HEK293T (cell line): Measurements from ENCODE around the gene TPK1.
A peak's percentile ranks its signal among the peaks of the same experiment; 100 is the strongest.

Experiments
- CTCF ChIA-PET: fragments of 350-600 bp; formaldehyde crosslinking; extraction: SDS; loops from one replicate; lab custom pipeline; 2021; ENCODE audit warnings: antibody characterized with exemption, inconsistent platforms; lab: Yijun Ruan, JAX
- POLR2A ChIA-PET: fragments of 350-600 bp; formaldehyde crosslinking; extraction: SDS; loops from one replicate; lab custom pipeline; 2020; ENCODE audit warnings: antibody characterized with exemption, inconsistent platforms; lab: Yijun Ruan, JAX
- DNase-seq: peaks from one replicate; pipeline ENCODE4 v3.0.0; 2012; ENCODE audit warnings: mixed read lengths; ENCODE audit errors: extremely low spot score
- ARNT ChIP-seq: fragments of 450-650 bp; IDR thresholded peaks from 2 replicates; pipeline ENCODE4 v1.6.1; 2017; ENCODE audit warnings: mild to moderate bottlenecking
- BHLHE40 ChIP-seq: fragments of 450-650 bp; IDR thresholded peaks from 2 replicates; pipeline ENCODE4 v1.6.1; 2016; ENCODE audit warnings: mild to moderate bottlenecking, moderate library complexity, borderline replicate concordance
- CTBP1 ChIP-seq: fragments of 450-650 bp; IDR thresholded peaks from 2 replicates; pipeline ENCODE4 v1.6.1; 2016; ENCODE audit warnings: borderline replicate concordance
- ELF4 ChIP-seq: fragments of 450-650 bp; IDR thresholded peaks from 2 replicates; pipeline ENCODE4 v1.6.1; 2017; ENCODE audit warnings: antibody characterized with exemption
- FOXA1 ChIP-seq: fragments of 450-650 bp; IDR thresholded peaks from 2 replicates; pipeline ENCODE4 v1.6.1; 2016; ENCODE audit warnings: mild to moderate bottlenecking
- FOXK2 ChIP-seq: fragments of 450-650 bp; IDR thresholded peaks from 2 replicates; pipeline ENCODE4 v1.6.1; 2016; ENCODE audit warnings: mild to moderate bottlenecking
- FOXM1 ChIP-seq: fragments of 450-650 bp; IDR thresholded peaks from 2 replicates; pipeline ENCODE4 v1.6.1; 2017; ENCODE audit warnings: mild to moderate bottlenecking, borderline replicate concordance
- HDGF ChIP-seq: fragments of 450-650 bp; IDR thresholded peaks from 2 replicates; pipeline ENCODE4 v1.6.1; 2017; ENCODE audit warnings: antibody characterized with exemption, borderline replicate concordance
- L3MBTL2 ChIP-seq: fragments of 450-650 bp; conservative IDR thresholded peaks from 2 replicates; pipeline ENCODE4 v1.6.1; 2016; ENCODE audit warnings: mild to moderate bottlenecking
- LEF1 ChIP-seq: fragments of 450-650 bp; IDR thresholded peaks from 2 replicates; pipeline ENCODE4 v1.6.1; 2017; ENCODE audit warnings: mild to moderate bottlenecking, borderline replicate concordance
- NFRKB ChIP-seq: fragments of 450-650 bp; IDR thresholded peaks from 2 replicates; pipeline ENCODE4 v1.6.1; 2016; ENCODE audit warnings: mild to moderate bottlenecking, moderate library complexity
- PKNOX1 ChIP-seq: fragments of 450-650 bp; IDR thresholded peaks from 2 replicates; pipeline ENCODE4 v1.6.1; 2016
- SP1 ChIP-seq: fragments of 450-650 bp; IDR thresholded peaks from 2 replicates; pipeline ENCODE4 v1.6.1; 2017
- SUZ12 ChIP-seq: fragments of 450-650 bp; IDR thresholded peaks from 2 replicates; pipeline ENCODE4 v1.6.1; 2016; ENCODE audit warnings: mild to moderate bottlenecking
- TARDBP ChIP-seq: fragments of 450-650 bp; IDR thresholded peaks from 2 replicates; pipeline ENCODE4 v1.6.1; 2016
- ZNF384 ChIP-seq: fragments of 450-650 bp; IDR thresholded peaks from 2 replicates; pipeline ENCODE4 v1.6.1; 2016

Gene TPK1

DNA sequence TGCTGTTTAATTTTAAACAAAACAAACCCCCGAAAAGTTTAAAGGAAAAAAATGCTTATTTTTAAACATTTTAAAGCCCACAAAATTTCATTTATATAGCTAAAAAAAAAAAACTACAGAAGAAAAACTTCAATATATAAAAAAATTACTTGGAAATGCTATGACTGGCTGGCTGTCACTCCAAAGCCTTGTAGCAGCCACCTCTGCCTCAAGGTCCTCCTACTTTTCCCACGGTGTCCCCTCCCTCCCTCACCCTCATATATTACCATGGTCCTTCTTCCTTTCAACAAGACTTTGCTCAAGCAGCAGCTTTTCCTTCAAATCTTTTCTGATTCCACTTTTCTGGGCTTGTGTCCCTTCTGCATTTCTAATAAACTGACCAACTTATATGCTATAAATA lies 122.0 kb downstream of the TPK1 start:
- DNase-seq = no peak
- TF ChIP-seq FOXA1 (no peak), FOXM1 (no peak), TARDBP (no peak), ARNT (no peak), HDGF (no peak), L3MBTL2 (no peak), SP1 (no peak), PKNOX1 (peak; percentile 21; the same call in 1 of the 2 replicates), FOXK2 (no peak)
- ChIA-PET CTCF (no interaction called here), POLR2A (no interaction called here)

DNA sequence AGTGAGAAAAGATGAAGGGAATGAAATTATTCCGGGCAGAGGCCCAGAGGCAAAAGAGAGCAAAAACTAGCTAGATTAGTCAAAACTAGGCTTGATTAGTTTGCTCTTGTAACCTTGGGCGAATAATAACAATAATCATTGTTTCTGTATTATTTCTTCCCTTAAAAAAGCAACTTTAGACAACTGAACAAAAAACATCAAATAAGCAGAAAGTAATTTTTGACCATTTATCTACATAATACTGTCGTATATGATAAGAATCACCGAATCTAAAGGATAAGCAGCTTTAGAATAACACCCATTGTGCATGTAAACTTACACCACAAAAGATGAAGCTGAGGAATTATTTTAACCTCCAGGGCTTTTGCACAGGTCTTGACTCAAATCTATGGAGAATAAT lies 125.1 kb downstream of the TPK1 start:
- CTCF ChIA-PET = no interaction called here

GRCh38 chr7:144709066-144709465 lies 126.8 kb downstream of the TPK1 start:
- ChIA-PET POLR2A (no interaction called here), CTCF (no interaction called here)
- TF ChIP-seq HDGF = no peak
- TF ChIP-seq PKNOX1 = no peak
- no peak for TF ChIP-seq NFRKB
- no peak for TF ChIP-seq CTBP1
- TF ChIP-seq FOXM1 = no peak
- TF ChIP-seq SUZ12 = no peak
- DNase-seq = no peak

More for the DNA sequence above, 125.1 kb downstream of the TPK1 start:
- POLR2A ChIA-PET = no interaction called here
- DNase-seq = no peak
- TF ChIP-seq FOXA1 (no peak), FOXM1 (no peak), ZNF384 (no peak), LEF1 (no peak), BHLHE40 (no peak), HDGF (no peak), FOXK2 (no peak), CTBP1 (no peak), ARNT (no peak), TARDBP (no peak), SP1 (no peak), ELF4 (no peak)

- POLR2A ChIA-PET = no interaction called here
- no peak for DNase-seq
- CTCF ChIA-PET = no interaction called here
- TF ChIP-seq L3MBTL2 = no peak
These were observed 144.6 kb downstream of the TPK1 start for GRCh38 chr7:144691240-144691639.

DNA sequence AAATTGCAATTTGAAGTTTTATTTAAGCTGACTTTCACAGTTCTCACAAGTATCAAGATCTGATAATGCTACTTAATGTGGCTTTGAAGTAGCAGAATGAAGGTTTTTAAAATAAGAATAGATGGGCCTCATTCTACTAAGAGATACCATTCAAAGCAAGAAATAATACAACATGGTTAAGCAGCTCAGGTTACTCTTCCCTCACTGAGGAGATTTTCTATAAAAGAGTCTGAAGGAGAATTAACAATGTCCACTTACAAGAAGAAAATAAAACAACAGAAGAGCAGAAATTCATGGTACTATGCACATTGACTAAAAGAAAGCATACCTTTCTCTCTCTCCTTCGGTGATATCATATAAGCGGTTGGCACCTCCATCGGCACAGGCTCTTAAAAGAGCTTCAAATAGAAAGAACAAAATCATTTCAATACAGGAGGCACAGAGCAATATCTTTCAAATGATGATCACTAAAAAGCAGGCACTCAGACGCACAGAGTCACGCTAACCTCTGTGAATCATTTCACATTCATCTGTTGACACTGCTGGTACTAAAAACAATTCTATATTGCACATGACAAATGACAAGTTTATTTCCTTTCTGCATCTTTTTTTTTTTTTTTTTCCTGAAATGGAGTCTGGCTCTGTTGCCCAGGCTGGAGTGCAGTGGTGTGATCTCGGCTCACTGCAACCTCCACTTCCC lies 153.1 kb downstream of the TPK1 start:
- TF ChIP-seq BHLHE40 (no peak), ZNF384 (no peak)
- CTCF ChIA-PET = interaction anchor here (1.0 kb wide), 1 partner anchor 12 kb away, joined by 8 read pairs; no protein-coding TSS in a partner anchor
- POLR2A ChIA-PET = no interaction called here
- no peak for DNase-seq

GRCh38 chr7:144676492-144676891 lies 159.4 kb downstream of the TPK1 start:
- POLR2A ChIA-PET = no interaction called here
- CTCF ChIA-PET = no interaction called here
- no peak for DNase-seq
- no peak for TF ChIP-seq SUZ12
- no peak for TF ChIP-seq ELF4
- no peak for TF ChIP-seq ZNF384
- TF ChIP-seq L3MBTL2 = no peak
- no peak for TF ChIP-seq FOXM1

- no peak for DNase-seq
- ChIA-PET CTCF (no interaction called here), POLR2A (no interaction called here)
- TF ChIP-seq ZNF384 (no peak), FOXK2 (no peak), TARDBP (no peak), ARNT (no peak), SUZ12 (no peak), BHLHE40 (no peak), SP1 (no peak), FOXA1 (no peak), L3MBTL2 (no peak), ELF4 (no peak), CTBP1 (no peak), FOXM1 (no peak), NFRKB (no peak), PKNOX1 (no peak)
These were observed 161.3 kb downstream of the TPK1 start for GRCh38 chr7:144674550-144674949.
